GF-D8 (cell line): ENCODE data around the gene TTC28.
"Not testable (repeated sequence)": the region's sequence is repeated elsewhere in the genome, so short reads cannot be mapped to it uniquely, and the experiment has no call there.

Source experiments
- DNase-seq: peaks from one replicate; lab custom pipeline; 2025; lab: John Stamatoyannopoulos, UW

The TTC28 gene

DNA sequence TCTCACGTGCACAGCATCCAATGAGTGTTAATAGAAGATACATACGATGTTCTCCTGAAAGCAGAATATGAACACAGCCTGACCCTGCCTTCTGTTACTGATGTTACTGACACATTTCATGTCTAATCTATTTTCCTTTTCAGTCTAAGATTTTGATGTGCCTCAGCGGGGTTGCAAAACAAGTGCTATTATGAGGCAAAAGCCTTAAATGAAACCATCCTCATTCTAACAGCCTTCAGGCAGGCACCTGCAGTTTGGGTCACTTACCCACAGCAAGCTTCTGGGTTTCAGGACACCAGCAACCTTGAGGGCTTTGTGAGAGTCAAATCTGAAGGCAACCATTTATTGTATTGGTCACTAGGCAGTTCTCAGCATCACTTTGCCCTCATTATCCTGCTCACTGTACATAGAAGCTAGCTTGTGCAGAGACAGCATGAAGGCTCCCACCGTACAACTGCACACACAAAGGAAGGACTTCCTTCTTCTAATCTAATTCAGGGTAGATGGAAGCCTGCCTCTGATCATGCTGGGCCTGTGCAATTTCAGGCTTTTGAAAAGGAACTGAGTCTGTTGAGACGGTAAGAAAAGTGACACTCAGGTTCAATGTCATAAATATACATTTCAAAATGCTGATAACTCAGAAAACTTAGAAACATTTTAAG lies 577.4 kb downstream of the TTC28 start:
- no peak for DNase-seq

DNA sequence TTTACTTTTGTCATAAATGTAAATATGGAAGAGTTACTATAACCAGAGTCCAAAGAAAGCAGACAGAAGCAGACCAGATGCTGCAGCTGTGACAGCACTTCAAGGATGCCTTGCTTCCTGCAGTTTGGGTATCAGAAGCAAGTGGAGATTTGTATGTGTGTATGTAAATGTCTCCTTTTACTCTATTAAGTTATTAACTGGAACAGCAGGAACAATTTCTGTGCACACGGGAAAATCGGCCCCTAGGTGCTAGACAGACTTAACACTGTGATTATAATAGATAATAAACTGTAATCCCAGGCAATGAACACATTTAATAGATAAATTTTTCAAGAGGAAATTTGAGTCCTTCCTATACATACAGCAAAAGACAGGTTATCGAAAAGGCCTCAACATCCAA lies 582.0 kb downstream of the TTC28 start:
- DNase-seq, result no peak

DNA sequence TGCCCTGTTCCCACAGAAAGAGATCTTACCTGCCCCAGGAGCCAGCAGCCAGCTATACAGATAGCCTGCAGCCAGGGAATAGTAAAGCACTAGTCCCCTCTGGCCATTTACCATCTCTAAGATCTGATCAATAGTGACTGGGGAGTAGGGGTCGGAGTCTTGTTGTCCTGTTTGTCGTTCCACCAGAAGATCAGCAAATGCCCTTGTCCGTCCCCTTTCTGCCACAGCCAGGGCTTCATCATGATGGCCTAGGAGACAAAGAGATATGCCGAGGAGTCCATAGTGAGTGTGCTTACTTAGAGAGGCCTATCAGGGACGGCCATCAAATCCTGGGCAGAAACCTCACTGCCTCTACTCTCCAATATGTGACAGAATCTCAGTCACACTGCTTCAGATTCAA lies 583.5 kb downstream of the TTC28 start:
- DNase-seq, result no peak

DNA sequence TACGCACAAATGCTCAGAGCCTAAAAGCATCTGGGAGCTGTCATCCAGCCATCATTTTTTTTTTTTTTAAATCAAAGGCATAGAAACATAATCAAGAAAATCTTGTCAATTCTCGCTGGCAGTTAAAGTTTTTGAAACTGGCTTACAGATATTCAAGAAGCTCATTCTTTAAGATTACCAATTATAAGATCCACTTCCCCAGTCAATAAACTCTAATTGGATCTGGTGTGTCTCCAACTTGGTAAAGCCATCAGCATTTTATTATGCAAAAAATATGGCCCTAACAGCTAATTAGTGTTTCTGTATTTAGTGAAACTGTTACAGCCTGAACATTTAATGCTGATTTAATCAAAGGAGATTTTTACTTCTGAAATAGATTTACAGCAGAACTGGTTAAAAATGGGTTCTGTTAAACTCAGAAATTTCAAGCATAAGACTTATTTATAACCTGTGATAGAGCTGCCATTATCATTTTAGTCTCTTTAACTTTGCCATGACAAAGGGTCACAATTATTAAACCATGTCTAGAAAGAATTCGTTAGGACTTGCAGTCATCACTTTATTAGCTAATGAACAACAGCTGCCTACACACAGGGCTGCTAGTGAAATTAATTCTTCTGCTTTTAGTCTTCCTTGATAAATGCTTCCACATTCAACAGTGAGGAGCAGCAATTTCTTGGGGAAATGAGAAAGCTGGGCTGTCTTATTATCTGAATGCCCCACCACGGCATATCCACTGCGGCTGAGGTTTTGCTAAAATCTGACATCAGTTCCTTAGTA lies 584.1 kb downstream of the TTC28 start:
- DNase-seq, result no peak

DNA sequence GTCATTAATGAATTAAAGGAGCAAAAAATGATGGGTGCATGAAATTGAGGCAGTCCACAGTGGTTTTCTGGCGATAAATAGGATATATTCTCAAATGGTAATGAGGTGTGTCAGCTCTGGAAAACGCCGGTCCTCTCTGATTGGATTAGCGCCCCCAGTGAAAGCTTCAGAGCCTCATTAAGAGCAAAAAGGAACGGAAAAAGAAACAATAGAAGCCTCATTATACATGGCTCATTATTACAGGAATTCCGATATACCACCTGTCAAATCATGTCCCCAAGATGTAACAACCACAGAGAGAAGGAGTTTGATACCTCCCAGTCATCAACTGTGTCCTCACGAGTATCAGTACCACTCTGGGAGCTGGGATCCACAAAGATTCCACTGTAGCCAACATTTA lies 584.9 kb downstream of the TTC28 start:
- no peak for DNase-seq

DNA sequence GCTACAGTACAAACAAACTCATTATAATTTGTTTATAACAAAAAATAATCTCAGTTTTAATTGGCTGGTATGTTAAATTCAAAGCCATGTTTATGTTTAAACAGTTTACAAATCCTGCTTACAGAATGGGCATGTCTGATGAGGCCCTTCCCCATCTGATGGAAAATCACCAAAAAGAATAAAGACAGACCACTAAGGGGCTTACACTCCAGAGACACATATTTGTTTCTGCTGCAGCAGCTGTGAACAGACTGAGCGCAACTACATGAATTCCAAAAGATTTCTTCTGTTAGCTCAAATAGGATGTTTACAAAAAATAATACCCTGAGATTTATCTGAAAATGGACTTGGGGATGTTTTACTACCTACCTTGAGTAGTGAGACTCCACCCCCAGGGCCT lies 585.9 kb downstream of the TTC28 start:
- no peak for DNase-seq

DNA sequence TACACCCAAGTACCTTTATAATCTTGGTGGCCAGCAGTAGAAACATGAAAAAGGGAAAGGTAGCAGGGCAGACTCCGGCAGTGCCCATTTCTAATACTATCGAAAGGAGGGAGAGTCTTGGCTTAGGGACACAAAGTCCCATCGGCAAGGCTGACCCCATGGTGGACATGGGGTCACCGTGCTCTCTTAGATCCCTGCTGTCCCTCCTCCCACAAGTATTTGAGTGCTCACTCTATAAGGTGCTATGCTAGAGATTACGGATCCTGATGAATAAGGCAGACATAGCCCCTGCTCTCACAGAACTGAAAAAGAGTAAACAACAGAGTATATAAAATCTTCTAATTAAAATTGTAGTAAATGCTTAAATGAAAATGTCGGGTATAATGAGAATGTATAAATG lies 588.2 kb downstream of the TTC28 start:
- DNase-seq, result no peak

DNA sequence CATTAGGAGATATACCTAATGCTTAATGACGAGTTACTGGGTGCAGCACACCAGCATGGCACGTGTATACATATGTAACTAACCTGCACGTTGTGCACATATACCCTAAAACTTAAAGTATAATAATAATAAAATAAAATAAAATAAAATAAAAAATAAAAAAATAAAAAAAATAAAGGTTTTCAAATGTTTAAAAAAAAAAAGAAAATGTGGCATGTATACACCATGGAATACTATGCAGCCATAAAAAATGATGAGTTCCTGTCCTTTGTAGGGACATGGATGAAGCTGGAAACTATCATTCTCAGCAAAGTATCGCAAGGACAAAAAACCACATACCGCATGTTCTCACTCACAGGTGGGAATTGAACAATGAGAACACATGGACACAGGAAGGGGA lies 590.1 kb downstream of the TTC28 start:
- not testable (repeated sequence) for DNase-seq

DNA sequence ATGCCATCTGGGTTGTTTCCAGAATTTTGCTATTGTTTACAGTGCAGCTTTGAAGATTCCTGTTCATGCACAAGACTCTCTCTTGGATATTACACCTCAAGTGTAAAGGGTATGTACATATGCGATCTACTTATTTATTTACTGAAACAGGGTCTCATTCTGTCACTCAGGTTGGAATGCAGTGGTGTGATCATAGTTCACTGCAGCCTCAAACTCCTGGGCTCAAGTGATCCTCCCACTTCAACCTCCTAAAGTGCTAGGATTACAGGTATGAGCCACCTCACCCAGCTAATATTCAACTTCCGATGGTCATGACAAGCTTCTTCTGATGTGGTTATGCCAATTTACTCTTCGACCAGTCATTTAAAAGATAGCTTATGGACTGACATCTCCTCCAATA lies 602.5 kb downstream of the TTC28 start:
- no peak for DNase-seq

DNA sequence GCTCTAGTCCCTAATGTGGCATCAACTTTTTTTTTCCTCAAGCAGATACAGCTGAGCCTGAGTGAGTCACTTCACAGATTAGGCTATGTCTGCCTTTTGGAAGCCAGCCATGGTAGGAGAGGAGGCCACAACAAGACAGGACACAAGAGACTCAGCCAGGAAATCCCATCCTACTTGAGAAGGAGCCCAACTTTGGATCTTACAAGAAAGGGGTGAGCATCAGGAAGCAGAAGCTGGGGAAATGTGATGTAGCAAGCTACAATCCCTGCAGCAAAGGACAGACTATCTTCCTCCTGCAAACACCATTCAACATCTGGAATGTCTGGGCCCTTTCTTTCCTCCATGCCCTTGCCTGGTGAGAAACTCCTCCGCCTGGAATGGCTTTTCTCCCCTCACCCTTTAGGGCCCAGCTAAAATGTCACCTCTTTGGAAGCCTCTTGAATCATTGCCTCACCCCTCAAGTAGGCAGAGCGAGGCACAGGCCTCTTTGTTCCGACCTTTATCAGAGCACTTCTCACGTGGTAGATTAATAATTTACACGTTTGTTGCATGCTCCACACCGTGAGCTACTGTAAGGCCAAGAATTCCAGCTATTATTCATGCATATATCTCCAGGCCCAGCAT lies 604.2 kb downstream of the TTC28 start:
- DNase-seq, result no peak

DNA sequence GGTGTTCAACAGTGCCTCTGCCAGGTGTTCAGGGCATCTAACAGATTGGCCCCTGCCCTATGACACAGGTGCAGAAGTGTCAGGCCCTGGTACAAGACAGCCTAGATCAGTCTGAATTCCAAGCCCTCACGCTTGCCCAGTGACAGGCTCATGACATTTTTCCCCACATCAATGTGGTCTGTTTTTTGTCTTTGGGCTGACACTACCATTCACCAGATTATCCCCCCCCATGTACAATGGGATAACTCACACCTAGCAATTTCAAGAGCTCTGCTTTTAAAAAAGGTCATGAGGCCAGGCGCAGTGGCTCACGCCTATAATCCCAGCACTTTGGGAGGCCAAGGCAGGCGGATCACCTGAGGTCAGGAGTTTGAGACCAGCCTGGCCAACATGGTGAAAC lies 605.1 kb downstream of the TTC28 start:
- no peak for DNase-seq

DNA sequence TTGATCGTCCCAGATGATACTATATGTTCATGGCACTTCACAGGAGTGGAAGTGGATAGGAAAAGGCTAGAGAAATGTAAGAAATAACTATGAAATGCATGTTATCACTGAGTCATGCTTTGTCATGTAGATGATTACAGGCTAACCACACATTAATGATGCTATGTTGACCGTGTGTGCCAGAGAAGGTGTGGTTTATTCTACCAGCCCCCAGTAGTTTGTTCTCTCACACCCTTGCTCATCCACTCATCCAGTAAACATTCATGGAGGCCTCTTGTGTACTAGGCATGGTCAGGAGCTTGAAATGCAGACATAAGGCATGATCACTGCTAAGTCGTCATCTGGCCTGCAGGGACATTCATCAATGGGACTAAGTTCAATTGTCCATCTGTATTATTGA lies 607.6 kb downstream of the TTC28 start:
- DNase-seq, result no peak

DNA sequence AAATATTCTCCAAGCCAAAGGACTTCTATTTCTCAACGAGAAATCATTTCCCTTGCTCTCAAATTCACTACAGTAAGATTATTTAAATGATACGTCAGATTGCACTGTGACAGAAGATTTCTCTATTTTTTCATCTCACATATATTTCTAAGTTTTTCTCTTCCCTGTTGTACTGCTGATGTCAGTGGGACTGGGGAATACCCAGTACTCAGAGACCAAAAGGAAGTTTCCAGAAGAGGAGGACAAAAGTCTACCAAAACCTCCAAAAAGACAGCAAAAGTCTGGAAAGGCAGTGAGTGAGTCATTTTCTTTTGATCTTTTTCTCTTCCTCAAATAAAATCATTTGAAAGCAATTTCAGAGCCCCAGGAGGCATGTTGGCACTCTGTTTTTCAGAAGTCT lies 610.8 kb downstream of the TTC28 start:
- no peak for DNase-seq

DNA sequence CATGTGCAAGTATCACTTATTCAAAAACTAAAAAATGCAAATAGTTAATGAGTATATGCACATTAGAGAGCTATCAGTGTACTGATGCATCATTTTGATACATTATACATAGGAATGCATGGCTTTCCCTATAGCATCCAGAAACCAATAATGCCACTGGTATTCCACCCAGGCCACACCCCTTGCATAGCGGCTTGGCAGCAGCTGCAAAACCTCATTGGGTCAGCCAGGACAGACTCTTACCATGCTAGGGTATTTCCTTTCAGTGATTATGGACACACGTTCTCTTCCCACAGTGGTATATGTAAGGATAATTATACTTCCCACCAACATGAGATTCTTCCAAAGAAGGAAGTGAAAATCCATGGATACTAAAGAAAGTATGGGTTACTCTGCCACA lies 614.7 kb downstream of the TTC28 start:
- no peak for DNase-seq

DNA sequence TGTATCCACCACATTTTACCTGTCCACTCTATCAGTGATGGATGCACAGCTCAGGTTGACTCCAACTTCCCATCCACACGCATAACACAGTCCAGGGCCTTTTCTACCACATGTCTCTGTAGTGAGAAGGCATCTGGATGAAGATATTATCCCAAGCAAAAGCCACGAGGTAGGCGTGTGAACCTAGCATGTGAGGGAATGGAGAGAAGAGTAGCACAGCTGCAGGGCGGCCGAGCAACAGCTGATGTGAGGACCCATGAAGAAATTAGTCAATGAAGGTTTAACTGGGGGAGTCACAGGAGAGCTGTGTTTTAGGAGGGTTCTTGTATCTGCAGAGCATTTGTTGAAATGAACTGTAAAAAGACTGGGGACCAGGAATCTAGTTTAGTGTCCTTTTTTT lies 616.0 kb downstream of the TTC28 start:
- DNase-seq, result no peak

DNA sequence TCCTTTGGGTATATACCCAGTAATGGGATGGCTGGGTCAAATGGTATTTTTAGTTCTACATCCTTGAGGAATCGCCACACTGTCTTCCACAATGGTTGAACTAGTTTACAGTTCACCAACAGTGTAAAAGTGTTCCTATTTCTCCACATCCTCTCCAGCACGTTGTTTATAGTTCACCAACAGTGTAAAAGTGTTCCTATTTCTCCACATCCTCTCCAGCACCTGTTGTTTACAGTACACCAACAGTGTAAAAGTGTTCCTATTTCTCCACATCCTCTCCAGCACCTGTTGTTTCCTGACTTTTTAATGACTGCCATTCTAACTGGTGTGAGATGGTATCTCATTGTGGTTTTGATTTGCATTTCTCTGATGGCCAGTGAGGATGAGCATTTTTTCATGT lies 619.0 kb downstream of the TTC28 start:
- DNase-seq, result not testable (repeated sequence)

DNA sequence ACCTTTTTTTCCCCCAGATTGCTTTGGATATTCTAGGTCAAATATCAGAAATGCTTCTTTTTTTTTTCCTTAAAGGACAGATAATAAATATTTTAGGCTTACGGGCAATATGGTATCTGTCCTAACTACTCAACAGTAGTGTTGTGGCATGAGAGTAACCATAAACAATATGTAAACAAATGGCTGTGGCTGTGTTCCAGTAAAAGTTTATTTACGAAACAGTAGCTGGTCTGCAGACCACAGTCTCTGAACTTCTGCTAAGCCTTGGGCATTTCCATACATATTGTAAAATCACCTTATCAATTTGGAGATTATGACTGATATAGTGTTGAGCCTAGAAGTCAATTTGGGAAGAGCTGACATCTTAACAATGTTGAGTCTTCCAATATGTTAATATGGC lies 621.6 kb downstream of the TTC28 start:
- DNase-seq, result no peak

DNA sequence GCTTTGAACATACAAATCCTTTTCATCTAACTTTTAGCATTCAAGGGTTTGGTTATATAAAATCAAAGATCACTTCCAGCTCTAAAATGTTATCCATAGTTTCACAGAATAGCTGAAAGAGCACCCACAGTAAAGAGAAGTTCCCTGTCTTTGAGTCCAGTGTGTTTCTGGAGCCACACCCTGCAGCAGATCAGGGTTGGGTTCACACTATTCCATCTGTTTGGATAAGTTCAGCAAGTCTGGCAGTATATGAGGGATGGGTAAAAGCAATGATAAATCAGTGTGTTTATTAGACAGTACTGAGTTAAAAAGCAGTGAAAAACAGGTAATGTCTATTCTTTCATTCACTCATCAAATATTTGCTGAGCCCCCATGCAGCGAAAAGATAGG lies 624.8 kb downstream of the TTC28 start:
- no peak for DNase-seq

DNA sequence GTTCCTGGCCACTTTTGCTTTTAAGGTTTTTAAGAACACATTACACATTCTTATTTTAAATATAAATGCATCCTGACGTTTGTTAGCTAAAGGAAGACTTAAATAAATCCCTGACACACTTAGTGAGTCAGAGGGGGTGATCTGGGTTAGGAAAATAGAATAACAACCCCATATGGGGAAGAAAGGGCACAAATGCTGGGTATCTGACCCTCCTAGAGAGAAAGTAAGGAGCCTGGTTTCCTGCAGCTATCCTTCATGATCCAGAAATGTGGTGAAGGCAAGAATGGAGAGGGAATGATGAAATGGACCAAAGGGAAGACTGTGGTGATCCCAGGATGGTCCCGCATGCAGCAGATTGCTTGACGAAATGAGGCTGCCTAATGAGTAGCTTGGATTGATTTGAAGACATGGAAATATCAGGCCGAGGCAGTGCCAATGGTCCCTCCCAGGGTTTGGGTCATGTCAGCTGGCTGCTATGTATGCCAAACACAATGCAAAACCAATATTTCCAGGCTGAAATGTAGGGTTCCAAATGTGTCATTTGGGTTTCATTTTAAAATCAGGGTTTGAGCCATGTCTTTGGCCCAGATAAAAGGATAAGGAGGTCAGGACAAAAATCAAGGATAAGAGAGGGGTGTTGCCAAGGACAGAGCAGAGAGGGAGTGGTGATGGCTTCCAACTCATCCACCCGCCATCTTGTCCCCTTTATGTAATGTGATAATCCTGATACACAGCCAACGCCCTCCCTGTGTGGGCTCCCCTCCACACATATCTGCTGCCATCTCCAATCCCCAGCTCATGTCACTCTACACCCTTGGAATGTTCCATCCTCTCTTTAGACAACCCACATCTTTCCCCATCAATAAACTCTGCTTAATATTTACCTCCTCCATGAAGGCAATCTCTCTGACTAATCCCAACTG lies 625.5 kb downstream of the TTC28 start:
- DNase-seq, result no peak

DNA sequence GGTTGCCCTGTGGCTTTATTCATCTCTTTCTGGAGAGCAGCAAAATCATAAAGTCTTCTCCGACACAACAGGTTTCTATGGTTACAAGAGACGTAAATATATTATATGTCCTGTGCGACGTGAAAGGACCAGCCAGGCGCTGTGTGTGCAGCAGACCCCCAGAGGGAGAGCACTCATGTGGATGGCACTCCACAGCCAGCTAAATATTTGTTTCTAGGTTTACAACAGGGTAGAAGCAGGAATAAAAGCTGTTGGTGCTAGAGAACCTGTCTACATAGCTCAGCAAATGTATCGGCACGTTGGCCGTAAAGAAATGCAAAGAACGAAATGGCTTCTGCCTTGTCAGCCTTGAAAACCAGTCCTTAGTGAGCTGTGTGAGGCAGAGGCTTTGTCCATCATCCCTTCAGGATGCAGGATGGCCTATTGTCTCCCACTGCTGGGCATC lies 626.8 kb downstream of the TTC28 start:
- DNase-seq, result no peak

DNA sequence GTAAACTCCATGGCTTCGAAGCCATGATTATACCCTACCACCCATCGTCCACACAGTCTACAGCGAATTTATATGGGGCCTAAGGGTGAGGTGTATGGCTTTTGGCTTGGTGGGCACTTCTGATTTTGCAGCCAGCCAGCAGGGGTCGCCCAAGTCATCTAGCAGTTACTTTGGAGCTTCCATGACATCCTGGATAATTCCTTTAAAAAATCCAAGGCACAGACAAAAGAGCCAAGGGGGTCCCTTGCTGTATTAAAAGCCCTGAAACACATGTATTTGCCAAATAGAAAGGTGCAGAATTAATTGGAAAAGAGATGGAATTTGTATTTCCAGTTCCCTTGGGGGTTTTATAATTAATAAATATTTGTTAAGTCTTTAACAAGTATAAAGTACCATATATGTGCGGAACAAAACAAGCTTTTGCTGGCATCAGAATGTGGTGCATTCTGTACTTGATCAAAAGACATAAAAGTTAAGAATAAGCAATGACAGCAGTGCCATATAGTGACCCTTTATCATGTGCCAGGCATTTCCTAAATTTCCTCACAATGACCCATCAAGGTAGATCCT lies 627.8 kb downstream of the TTC28 start:
- no peak for DNase-seq
